GM21390 (cell line): ENCODE measurements around the gene CHI3L1.

Experiments
- ATAC-seq: cut with Tn5 transposase; IDR thresholded peaks from one replicate; pipeline ENCODE4 v1.9.1; 2021; ENCODE audit not compliant: unreplicated experiment

The CHI3L1 gene

DNA sequence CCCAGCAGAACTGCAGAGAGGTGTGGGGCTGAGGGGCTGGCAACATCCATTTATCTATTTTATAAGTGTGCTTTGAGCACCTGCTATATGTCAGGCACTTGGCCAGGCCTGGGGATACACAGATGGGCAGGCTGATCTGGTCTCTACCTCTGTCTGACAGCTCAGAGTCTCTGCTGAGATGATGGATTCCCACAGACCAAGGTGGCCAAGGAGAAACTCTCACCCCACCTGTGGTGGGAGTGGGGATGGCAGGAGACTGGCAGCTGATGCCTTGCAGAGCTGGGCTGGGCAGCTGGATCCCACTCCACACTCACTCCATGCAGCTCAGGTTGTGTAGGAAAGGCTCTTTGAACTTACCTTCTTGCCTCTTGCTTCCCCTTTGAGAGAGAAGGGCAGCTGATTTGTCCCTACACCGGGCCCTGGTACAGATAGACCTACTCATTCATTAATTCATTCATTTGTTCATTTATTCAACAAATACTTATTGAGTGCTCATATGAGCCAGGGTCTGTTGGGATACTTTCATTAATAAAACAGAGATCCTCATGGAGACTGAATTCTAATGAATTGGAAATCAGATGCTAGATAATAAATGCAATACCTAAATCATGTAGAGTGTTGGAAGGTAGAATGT is 50.0 kb downstream of the CHI3L1 start:
- ATAC-seq = no peak

DNA sequence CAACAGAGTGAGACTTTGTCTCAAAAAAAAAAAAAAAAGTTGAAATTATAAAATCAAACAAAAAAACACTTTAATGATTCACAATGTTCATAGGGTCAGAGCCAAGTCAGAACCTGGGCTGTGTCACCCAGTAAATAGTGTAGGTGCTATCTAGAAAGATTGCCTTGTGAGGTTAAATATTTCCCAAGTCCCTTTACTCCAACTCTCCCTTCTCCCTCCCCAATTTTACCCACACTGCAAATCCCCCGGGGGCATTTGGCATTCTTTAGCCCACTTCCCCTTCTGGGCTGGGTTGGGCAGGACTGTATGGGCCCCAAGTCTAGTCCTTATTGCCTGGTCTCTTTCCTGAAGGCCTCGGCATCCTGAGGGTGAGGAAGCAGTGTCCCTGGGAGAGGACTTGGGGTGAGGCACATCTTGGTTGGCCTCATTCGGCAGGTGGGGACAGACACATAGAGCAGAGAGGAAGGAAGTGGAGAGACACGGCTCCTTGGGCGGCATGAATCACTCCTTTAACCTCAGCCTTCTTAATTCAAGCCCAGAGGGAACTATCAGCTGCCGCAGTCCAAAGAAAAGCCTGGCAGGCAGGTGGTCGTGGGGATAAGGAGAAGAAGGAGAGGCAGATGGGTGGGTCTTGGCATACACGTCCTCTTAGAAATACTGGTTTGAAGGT is 50.7 kb downstream of the CHI3L1 start:
- no peak for ATAC-seq

DNA sequence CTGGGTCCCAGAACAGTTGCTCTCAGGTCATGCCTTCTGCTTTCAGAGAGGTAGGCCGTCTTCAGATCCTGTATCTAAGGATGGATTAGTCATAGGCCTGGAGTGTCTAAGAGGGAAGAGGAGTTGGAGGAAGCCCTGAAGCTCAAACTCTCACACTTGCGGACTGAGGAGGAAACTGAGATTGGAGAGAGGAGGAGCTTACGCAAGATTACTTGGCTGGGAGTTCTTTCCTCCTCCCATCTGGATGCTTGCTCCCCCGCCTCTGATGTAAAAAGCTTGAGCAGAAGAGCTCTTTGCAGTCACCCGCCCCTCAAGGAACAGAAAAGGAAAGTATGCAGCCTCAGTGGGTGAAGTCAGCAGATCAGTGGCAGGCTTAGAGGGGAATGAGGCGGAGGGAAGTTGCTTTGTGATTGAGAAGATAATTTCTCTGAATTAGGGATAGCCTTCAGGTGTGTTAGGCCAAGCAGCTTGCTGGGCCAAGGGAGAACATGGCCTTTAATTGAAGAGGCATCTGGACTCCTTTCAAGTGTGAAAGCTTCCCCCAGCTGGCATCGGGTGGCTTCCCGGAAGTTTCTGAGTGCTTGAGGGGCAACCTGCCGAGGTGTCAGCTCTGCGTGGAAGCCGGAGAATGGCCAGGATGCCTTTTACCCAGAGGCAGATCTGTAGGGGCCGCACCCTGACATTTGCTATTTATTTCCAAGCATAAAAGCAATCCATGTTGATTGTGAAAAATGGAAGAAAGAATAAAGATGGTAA is 52.4 kb downstream of the CHI3L1 start:
- no peak for ATAC-seq

DNA sequence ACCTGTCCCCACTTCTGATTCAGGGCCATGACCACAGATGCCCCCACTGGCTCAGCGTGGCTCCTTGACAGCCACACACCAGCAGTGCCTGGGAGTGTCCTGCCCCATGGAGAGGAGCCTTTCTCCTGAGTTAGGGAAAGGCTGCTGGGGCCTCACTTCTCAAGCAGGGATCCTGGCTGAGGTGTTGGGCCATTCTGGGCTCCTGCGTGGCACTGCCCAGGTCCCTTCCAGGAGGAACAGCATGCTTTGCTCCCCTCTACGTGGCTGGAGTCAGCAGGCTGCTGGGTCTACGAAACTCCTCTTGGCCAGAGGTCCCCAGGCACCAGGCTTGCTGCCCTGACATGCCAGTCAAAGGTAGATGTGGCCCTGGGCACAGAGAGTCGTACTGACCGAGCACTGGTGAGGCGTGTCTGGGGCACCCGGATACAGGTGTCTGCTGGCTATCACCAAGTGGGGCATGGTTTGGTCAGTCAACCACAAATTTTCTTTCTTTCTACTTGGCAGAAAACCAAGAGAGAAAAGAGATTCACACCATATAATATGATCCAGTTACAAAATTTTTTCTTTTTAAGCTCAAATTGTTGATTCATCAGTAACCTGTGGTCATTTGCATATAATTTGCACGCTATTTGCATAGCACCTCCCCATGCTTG is 54.8 kb downstream of the CHI3L1 start:
- no peak for ATAC-seq

DNA sequence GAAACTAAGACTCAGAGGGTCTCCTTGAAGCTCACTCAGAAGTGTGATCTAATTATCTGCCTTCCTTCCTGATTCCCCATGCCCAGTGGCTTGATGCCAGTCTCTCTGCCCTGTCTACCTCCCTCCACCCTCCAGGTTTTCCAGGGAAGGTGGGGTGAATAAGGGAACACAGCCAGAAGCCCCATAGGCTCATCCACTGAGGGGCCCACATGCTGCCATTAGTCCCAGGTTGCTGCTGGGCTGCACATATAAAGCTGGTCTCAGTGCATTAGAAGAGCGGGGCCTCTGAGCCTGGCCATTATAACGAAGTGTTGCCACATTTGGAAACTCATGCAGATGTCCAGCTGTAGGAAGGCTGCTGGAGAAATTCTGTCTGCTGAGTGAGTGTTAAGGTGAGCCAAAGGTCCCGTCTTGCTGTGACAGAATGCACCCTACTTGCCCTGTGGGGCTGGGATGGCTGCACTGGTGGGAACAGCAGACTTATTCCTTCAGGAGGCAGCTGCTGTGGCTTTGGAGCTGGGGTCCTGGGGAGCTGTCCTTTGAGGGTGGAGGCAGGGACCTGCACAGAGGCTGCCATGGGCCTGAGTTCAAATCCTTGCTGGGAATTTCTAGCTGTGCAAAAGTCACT is 56.0 kb downstream of the CHI3L1 start:
- ATAC-seq = no peak

DNA sequence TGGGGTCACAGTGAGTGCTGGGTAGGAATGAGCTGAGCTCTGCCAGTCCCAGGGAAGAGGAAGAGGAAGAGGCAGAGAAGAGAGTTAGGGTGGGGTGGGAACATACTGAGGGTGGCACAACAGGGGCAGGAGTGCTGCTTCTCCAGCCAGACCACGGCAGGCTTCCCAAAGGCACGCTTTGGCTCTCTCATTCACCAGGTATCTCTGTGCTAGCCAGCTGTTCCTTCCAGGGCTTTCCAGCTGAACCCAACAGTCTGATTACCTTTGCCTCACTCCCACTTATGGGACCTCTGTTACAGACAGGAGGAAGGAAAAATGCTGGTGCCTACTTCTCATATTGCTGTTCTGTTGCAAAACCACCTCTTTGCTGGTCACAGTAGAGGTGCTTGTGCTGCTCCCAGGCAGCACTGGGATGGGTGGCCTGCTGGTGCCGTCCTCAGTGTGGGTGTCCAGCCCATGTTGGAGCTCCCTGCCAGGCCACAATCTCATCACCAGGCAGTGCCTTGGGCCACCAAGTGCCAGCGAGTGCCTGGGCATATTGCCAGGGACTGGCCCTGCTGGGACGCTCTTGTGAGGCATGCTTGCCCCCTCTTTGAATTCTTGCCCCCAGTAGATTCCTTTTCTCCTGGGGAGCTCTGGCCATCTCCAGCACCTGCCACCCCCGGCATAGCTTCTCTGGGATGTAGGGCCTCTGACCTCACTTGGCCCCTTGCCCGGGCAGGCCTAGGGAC is 56.8 kb downstream of the CHI3L1 start:
- no peak for ATAC-seq
